ENCODE measurements around the gene ITPKB.
"Not testable (repeated sequence)": the region's sequence is repeated elsewhere in the genome, so short reads cannot be mapped to it uniquely, and the experiment has no call there.

The ITPKB gene

GRCh38 chr1:226731257-226731893 lies 7.7 kb downstream of the ITPKB start:
- DNase-seq, result no peak

GRCh38 chr1:226730836-226731235 lies 8.2 kb downstream of the ITPKB start:
- no peak for DNase-seq

GRCh38 chr1:226730071-226730470 lies 9.0 kb downstream of the ITPKB start:
- DNase-seq, result no peak

- DNase-seq, result no peak
Observed at GRCh38 chr1:226728448-226728847, 10.6 kb downstream of the ITPKB start.

- no peak for DNase-seq
Observed at GRCh38 chr1:226725897-226726267, 13.2 kb downstream of the ITPKB start.

GRCh38 chr1:226723657-226724532 lies 15.2 kb downstream of the ITPKB start:
- peak; percentile 64 for DNase-seq

- DNase-seq, result no peak
Observed at GRCh38 chr1:226722901-226723656, 16.0 kb downstream of the ITPKB start.

- no peak for DNase-seq
Observed at GRCh38 chr1:226722240-226722900, 16.7 kb downstream of the ITPKB start.

GRCh38 chr1:226720574-226720973 lies 18.5 kb downstream of the ITPKB start:
- not testable (repeated sequence) for DNase-seq

GRCh38 chr1:226719596-226720387 lies 19.3 kb downstream of the ITPKB start:
- no peak for DNase-seq

- no peak for DNase-seq
Observed at GRCh38 chr1:226717256-226717909, 21.7 kb downstream of the ITPKB start.

GRCh38 chr1:226716577-226716976 lies 22.5 kb downstream of the ITPKB start:
- no peak for DNase-seq

- no peak for DNase-seq
Observed at GRCh38 chr1:226714148-226714547, 24.9 kb downstream of the ITPKB start.

- no peak for DNase-seq
Observed at GRCh38 chr1:226712742-226713419, 26.2 kb downstream of the ITPKB start.

- no peak for DNase-seq
Observed at GRCh38 chr1:226711976-226712741, 26.9 kb downstream of the ITPKB start.

GRCh38 chr1:226710501-226710900 lies 28.6 kb downstream of the ITPKB start:
- DNase-seq, result no peak

- no peak for DNase-seq
Observed at GRCh38 chr1:226709953-226710352, 29.1 kb downstream of the ITPKB start.

- no peak for DNase-seq
Observed at GRCh38 chr1:226708967-226709396, 30.1 kb downstream of the ITPKB start.

GRCh38 chr1:226708342-226708780 lies 30.7 kb downstream of the ITPKB start:
- DNase-seq, result no peak

- no peak for DNase-seq
Observed at GRCh38 chr1:226706684-226707083, 32.4 kb downstream of the ITPKB start.

All from right kidney (tissue), 1 donor.